Rectal smooth muscle tissue (tissue), 1 donor: ENCODE measurements around the gene PDIK1L.

Experiments
- H3K27ac ChIP-seq: one replicate; pipeline ENCODE4 v1.7.0; 2013; ENCODE audit warnings: low read depth, low read length, inconsistent platforms
- H3K27me3 ChIP-seq: one replicate; pipeline ENCODE4 v1.7.0; 2013; ENCODE audit warnings: low read length; ENCODE audit not compliant: control insufficient read depth, insufficient read depth
- H3K36me3 ChIP-seq: one replicate; pipeline ENCODE4 v1.7.0; 2013; ENCODE audit warnings: low read length; ENCODE audit not compliant: control insufficient read depth, insufficient read depth
- H3K4me1 ChIP-seq: one replicate; pipeline ENCODE4 v1.7.0; 2013; ENCODE audit warnings: low read length; ENCODE audit not compliant: control insufficient read depth, insufficient read depth
- H3K4me3 ChIP-seq: one replicate; pipeline ENCODE4 v1.7.0; 2013; ENCODE audit warnings: low read length
- H3K9ac ChIP-seq: one replicate; pipeline ENCODE4 v1.7.0; 2013; ENCODE audit warnings: low read length

The PDIK1L gene

DNA sequence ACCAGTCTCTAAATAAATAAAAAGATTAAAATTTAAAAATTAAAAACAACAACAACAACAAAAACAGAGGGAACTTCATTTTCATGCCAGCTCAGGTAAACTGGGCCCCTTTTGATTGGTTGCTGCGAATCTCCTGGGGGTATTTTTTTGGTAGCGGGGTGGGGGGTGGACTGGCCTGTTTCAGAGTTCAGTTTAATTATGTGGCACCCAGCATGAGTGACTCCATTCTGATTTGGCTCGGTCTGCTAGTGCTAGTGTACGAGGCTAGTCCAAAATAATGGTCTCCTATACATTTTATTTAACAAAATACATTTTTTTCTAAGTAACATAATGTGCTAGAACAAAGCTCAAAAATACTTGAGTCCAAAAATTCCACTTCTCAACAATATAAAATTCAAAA, 18.2 kb downstream of the PDIK1L start:
- Histone ChIP-seq H3K9ac (no peak overlapping the region), H3K27ac (no peak overlapping the region), H3K27me3 (no peaks in the 10 kb centered on the region), H3K4me1 (no peaks in the 10 kb centered on the region), H3K36me3 (no peaks in the 10 kb centered on the region), H3K4me3 (no peak overlapping the region)

- Histone ChIP-seq H3K27ac (no peak overlapping the region), H3K27me3 (no peaks in the 10 kb centered on the region), H3K4me3 (no peak overlapping the region), H3K4me1 (no peaks in the 10 kb centered on the region), H3K36me3 (no peaks in the 10 kb centered on the region), H3K9ac (no peak overlapping the region)
Measured at GRCh38 chr1:26130695-26131094, 19.1 kb downstream of the PDIK1L start.

DNA sequence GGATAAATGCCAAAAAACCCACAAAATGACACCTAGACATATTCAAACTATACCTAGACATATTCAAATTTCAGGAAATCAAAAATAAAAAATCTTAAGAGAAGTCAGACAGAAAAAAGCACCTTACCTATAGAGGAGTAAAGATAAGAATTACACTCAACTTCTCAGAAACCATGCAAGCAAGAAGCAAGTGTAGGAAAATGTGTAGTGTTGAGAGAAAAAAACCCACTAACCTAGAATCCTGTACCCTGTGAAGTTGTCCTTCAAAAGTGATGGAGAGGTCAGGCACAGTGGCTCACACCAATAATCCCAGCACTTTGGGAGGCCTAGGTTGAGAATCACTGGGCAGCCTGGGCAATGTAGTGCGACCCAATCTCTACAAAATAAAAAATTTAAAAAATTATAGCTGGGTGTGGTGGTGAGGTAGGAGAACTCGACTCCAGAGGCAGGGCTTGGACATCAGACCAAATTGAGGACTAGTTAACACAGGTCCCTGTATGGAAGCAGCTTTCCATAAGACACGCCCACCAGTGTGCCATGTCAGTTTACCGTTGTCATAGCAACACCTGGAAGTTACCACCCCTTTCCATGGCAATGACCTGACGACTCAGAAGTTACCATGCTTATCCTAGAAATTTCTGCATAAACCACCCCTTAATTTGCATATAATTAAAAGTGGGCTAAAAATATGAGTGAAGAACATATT, 20.7 kb downstream of the PDIK1L start:
- no peaks in the 10 kb centered on the region for H3K36me3 ChIP-seq

DNA sequence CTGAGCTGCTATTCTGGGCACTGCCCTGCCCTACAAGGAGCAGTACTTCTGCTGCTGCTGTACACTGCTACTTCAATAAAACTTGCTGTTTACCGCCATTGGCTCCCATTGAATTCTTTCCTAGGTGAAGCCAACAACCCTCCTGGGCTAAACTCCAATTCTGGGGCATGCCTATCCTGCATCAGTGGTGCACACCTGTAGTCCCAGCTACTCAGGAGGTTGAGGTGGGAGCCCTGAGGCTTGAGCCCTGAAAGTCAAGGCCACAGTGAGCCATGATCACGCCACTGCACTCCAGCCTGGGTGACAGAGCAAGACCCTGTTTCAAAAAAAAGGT, 21.2 kb downstream of the PDIK1L start:
- H3K36me3 ChIP-seq: no peaks in the 10 kb centered on the region
- H3K4me3 ChIP-seq: no peak overlapping the region
- H3K27me3 ChIP-seq: no peaks in the 10 kb centered on the region
- H3K9ac ChIP-seq: no peak overlapping the region
- H3K27ac ChIP-seq: no peak overlapping the region
- H3K4me1 ChIP-seq: no peaks in the 10 kb centered on the region

More for the DNA sequence above, 20.7 kb downstream of the PDIK1L start:
- H3K27me3 ChIP-seq: no peaks in the 10 kb centered on the region
- H3K4me3 ChIP-seq: no peak overlapping the region
- H3K27ac ChIP-seq: no peak overlapping the region
- no peaks in the 10 kb centered on the region for H3K4me1 ChIP-seq
- no peak overlapping the region for H3K9ac ChIP-seq

DNA sequence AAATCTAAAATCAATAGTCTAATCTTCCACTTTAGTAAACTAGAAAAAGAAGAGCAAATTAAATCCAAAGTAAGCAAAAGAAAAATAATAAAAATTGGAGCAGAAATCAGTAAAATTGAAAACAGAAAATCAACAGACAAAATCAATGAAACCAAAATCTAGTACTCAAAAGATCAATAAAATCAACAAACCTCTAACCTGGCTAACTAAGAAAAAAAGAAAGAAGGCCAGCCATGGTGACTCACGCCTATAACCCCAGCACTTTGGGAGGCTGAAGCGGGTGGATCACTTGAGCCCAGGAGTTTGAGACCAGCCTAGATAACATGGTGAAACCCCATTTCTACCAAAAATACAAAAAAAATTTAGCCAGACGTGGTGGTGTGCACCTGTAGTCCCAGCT, 22.8 kb downstream of the PDIK1L start:
- no peak overlapping the region for H3K27ac ChIP-seq
- no peak overlapping the region for H3K9ac ChIP-seq
- H3K4me3 ChIP-seq: no peak overlapping the region
- H3K27me3 ChIP-seq: no peaks in the 10 kb centered on the region
- H3K4me1 ChIP-seq: no peaks in the 10 kb centered on the region
- no peaks in the 10 kb centered on the region for H3K36me3 ChIP-seq

GRCh38 chr1:26138974-26139558, 27.4 kb downstream of the PDIK1L start:
- H3K27ac ChIP-seq: no peak overlapping the region
- no peak overlapping the region for H3K9ac ChIP-seq
- no peaks in the 10 kb centered on the region for H3K27me3 ChIP-seq
- H3K4me3 ChIP-seq: no peak overlapping the region
- H3K4me1 ChIP-seq: no peaks in the 10 kb centered on the region
- H3K36me3 ChIP-seq: no peaks in the 10 kb centered on the region

- H3K36me3 ChIP-seq: no peaks in the 10 kb centered on the region
- no peak overlapping the region for H3K27ac ChIP-seq
- H3K9ac ChIP-seq: no peak overlapping the region
- H3K4me3 ChIP-seq: no peak overlapping the region
- no peaks in the 10 kb centered on the region for H3K4me1 ChIP-seq
- no peaks in the 10 kb centered on the region for H3K27me3 ChIP-seq
Measured at GRCh38 chr1:26142159-26142558, 30.5 kb downstream of the PDIK1L start.

DNA sequence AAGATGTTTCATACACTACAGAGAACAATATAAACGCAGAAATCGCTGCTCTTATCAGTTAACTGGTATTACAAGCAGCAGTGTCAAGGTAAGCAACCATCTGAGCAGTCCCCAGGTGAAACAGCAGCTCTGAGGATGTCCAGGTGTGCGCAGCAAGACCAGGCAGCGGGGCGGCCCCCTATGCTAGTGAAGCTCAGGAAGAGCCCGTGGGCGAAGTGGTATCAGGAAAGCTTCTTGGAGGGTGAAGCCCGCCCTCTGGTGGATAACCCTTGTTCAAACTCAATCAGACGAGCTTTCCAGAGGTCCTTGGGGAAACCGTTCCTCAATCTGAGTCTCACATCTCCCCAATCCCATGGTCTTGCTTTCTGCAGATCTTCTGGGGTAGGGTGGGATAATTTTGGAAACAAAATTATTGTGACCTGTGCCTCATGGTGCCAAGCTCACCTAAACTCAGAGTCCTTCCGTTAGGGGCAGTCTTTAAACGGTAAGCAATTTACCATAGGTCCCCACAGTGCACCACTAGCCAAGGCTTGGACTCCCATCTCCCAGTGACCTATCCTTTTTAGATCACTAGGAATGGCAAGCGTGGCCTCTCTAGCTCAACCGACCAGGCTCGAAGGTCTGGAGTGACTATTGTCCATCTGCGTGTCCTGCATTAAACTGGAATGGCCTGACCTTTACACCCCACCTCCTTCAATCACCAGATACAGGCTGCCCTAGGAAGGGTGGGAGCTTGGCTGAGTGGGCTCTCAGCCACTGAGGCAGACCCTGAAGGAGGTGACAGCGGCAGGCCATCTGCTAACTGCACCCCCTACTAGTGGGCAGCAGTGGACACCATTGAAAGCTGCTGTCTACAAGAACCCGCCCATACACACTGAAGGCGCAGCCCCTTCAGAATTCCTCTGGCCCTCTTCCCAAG, 33.7 kb downstream of the PDIK1L start:
- Histone ChIP-seq H3K27me3 (no peaks in the 10 kb centered on the region), H3K27ac (no peak overlapping the region), H3K4me3 (no peak overlapping the region), H3K36me3 (no peaks in the 10 kb centered on the region), H3K9ac (no peak overlapping the region), H3K4me1 (no peaks in the 10 kb centered on the region)

DNA sequence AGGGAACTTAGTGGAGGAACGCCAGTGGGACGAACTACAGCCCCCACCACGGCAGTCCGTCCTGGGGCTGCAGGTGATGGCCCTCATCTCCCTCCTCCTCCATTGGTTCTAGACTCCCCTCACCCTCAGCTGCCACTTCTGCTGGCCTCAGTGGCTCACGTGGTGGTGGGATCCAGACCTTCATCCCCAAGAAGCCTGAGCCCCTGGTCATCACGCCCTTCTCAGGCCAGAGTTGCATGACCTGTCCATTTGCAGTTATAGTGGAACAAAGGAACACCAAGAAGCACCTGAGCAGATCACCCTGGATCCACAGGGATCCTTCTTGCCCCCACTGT, 34.3 kb downstream of the PDIK1L start:
- no peaks in the 10 kb centered on the region for H3K36me3 ChIP-seq
- no peak overlapping the region for H3K27ac ChIP-seq
- H3K4me1 ChIP-seq: no peaks in the 10 kb centered on the region
- H3K9ac ChIP-seq: no peak overlapping the region
- no peak overlapping the region for H3K4me3 ChIP-seq
- no peaks in the 10 kb centered on the region for H3K27me3 ChIP-seq

DNA sequence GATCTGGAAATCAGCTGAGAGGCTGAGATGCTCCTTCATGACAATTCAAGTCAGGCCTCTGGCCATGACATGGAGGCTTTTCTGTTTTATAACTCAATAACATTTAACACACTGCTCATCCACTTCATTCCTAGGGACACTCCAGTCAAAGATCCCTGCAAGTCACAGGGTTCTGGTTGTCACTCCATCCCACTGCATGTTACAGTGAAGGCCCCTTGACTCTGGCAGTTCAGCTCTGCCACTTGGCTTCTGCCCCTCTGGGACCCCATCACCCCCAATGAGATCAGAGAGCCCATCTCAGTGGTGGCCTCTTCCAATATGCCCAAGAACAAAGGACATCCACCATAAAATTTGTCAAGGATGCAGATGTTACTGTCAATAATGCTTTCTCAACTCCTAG, 37.3 kb downstream of the PDIK1L start:
- H3K9ac ChIP-seq: no peak overlapping the region
- no peak overlapping the region for H3K4me3 ChIP-seq
- H3K4me1 ChIP-seq: no peaks in the 10 kb centered on the region
- no peaks in the 10 kb centered on the region for H3K27me3 ChIP-seq
- H3K36me3 ChIP-seq: no peaks in the 10 kb centered on the region
- no peak overlapping the region for H3K27ac ChIP-seq

DNA sequence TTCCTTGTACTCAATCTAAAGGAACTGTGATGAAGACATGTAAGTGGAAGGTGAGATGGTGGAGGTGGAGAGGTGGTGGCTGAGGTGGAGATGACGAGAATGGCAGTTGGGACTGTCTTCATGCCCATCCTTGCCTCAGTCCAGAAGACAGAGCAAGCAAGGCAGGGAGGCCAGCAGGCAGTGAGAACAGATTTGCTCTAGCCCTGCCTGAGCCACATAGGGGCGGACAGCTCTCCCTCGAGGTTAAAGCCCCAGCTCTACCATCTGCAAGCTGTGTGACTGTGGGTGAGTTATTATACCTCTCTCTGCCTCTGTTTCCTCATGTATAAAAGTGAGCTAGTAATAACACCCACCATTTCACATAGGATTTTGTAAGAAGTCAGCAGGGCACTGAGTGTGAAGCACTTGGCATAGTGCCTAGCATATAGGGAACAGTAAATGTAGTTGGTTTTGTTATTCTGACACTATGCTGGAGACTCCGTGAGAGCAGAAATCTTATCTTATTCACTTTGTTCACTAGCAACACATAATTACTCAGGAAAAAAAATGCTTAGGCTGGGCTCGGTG, 42.4 kb downstream of the PDIK1L start:
- Histone ChIP-seq H3K9ac (no peak overlapping the region), H3K27me3 (peaks cover 10% of the 10 kb centered on the region), H3K4me1 (no peaks in the 10 kb centered on the region), H3K4me3 (no peak overlapping the region), H3K27ac (no peak overlapping the region), H3K36me3 (no peaks in the 10 kb centered on the region)

DNA sequence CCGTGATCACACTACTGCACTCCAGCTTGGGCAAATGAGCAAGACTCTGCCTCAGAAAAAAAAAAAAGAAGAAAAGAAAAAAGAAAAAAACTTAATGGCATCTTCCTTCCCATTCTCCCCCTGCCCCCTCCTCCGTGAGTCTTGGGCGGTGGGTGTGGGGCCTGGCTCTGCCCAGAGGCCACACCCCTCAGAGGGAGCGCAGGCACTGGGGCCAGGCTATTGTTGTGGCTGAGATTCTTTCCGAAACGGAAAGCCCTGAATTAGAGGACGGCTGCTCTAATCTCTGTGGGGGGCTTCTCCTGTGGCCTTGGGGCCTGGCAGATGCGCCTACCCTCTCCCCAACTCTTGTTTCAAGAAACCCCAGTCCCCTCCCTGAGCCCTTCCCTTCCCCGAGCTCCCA, 43.1 kb downstream of the PDIK1L start:
- Histone ChIP-seq H3K27ac (no peak overlapping the region), H3K4me3 (no peak overlapping the region), H3K9ac (no peak overlapping the region), H3K36me3 (no peaks in the 10 kb centered on the region), H3K27me3 (peaks cover 10% of the 10 kb centered on the region), H3K4me1 (no peaks in the 10 kb centered on the region)
